Measurements from ENCODE around the gene CHD8. TPM values are rescaled to one million over a fixed set of nuclear protein-coding genes. Genes with fewer than 3 reads are reported as not detected.

CHD8 gene
- total and polyA plus RNA-seq, 2 donors (not counting 3 experiments of a cell fraction or from before 2014, with no cell fraction given), result 52.3 to 94.3 TPM

- peaks cover 42 to 52% of the 10 kb centered on the region in 2 experiments for H3K36me3 ChIP-seq (ENCODE audit: control insufficient read depth in 2 of 2, extremely low read depth in 1 of 2, insufficient read depth in 2 of 2, low read length in 2 of 2)
- POLR2A ChIA-PET, result interaction anchor here (0.7 kb wide), 1 partner anchor 983 kb away, joined by 3 read pairs; no protein-coding TSS in a partner anchor
- FAIRE-seq (peak; percentile 87), DNase-seq (ENCODE audit: low read depth, low spot score) (peak; percentile 80)
- H3K9me3 ChIP-seq (replicated peaks; ENCODE audit: control insufficient read depth, insufficient read depth, low read length), result no peaks in the 10 kb centered on the region
- CTCF ChIA-PET, result interaction anchor here (0.6 to 2.7 kb wide), 3 partner anchors 14 to 94 kb away, joined by 3 to 8 read pairs (median 3); partner anchors contain the start of gene TOX4
- intact Hi-C loops (cut with micrococcal nuclease), result loop anchor here (5.0 kb wide), 1 partner anchor 152 kb away; no protein-coding TSS in a partner anchor
- dilution Hi-C loops (cut with MboI; ENCODE audit: extremely low pct_ligation_motif_present, low sequenced_read_pairs), result no loop called here
- H3K27ac ChIP-seq (ENCODE audit: insufficient read depth, low read depth, low read length), result no peak overlapping the region
- H3K27me3 ChIP-seq (ENCODE audit: control insufficient read depth in 2 of 2, insufficient read depth in 2 of 2, low read length in 2 of 2), result no peaks in the 10 kb centered on the region
- no TSS peak for BruUV-seq (replicated peaks)
- peaks cover 13% of the 10 kb centered on the region for H3K4me1 ChIP-seq (ENCODE audit: control insufficient read depth, extremely low read depth, insufficient read depth, low read length)
- no peak overlapping the region for H3K9ac ChIP-seq (replicated peaks; ENCODE audit: extremely low read depth, insufficient read depth, low read length)
- no peaks in the 10 kb centered on the region for H4K20me1 ChIP-seq (replicated peaks; ENCODE audit: control insufficient read depth, extremely low read depth, insufficient read depth, low read length)
- H3K4me3 ChIP-seq (replicated peaks in 1 of 3; ENCODE audit: insufficient read depth in 1 of 3, low read depth in 1 of 3, low read length in 3 of 3), result no peak overlapping the region
- no peak overlapping the region for H3K4me2 ChIP-seq (ENCODE audit: insufficient read depth, low read length)
- peak; percentile 43 for TF ChIP-seq FOS (IDR thresholded peaks at IDR 0.05; ENCODE audit: borderline replicate concordance, insufficient read depth, low read length)
- peak; percentile 2 for TF ChIP-seq JUN (IDR thresholded peaks at IDR 0.05; ENCODE audit: borderline replicate concordance, insufficient read depth, insufficient read length, low read depth)
- no peak for TF ChIP-seq GATA2 (IDR thresholded peaks at IDR 0.05; ENCODE audit: insufficient read depth, insufficient read length, low read depth, low read length)
- TF ChIP-seq POLR2AphosphoS5 (IDR thresholded peaks at IDR 0.05; ENCODE audit: insufficient read depth, low read depth, low read length), result peak; percentile 47
- H3K9me1 ChIP-seq (replicated peaks; ENCODE audit: control insufficient read depth, extremely low read depth, insufficient read depth, low read length), result no peaks in the 10 kb centered on the region
- no peak overlapping the region for H2AFZ ChIP-seq (ENCODE audit: low read depth, low read length)
- no peaks in the 10 kb centered on the region for H3K79me2 ChIP-seq (ENCODE audit: control insufficient read depth, insufficient read depth, low read length)
Measured at GRCh38 chr14:21405097-21405496, 50.8 kb downstream of the CHD8 start.

- no peak overlapping the region for H3K9ac ChIP-seq (replicated peaks; ENCODE audit: extremely low read depth, insufficient read depth, low read length)
- intact Hi-C loops (cut with micrococcal nuclease) (no loop called here), dilution Hi-C loops (cut with MboI; ENCODE audit: extremely low pct_ligation_motif_present, low sequenced_read_pairs) (no loop called here)
- H3K79me2 ChIP-seq (ENCODE audit: control insufficient read depth, insufficient read depth, low read length), result no peaks in the 10 kb centered on the region
- no TSS peak for BruUV-seq (replicated peaks)
- peaks cover 59 to 63% of the 10 kb centered on the region in 2 experiments for H3K36me3 ChIP-seq (ENCODE audit: control insufficient read depth in 2 of 2, extremely low read depth in 1 of 2, insufficient read depth in 2 of 2, low read length in 2 of 2)
- no peaks in the 10 kb centered on the region for H3K4me1 ChIP-seq (ENCODE audit: control insufficient read depth, extremely low read depth, insufficient read depth, low read length)
- H3K4me2 ChIP-seq (ENCODE audit: insufficient read depth, low read length), result no peak overlapping the region
- DNase-seq (ENCODE audit: low read depth, low spot score) (no peak), FAIRE-seq (no peak)
- H4K20me1 ChIP-seq (replicated peaks; ENCODE audit: control insufficient read depth, extremely low read depth, insufficient read depth, low read length), result no peaks in the 10 kb centered on the region
- no peak for TF ChIP-seq MAX (IDR thresholded peaks at IDR 0.05; ENCODE audit: insufficient read depth, insufficient read length)
- no peak overlapping the region for H3K4me3 ChIP-seq (replicated peaks in 1 of 3; ENCODE audit: insufficient read depth in 1 of 3, low read depth in 1 of 3, low read length in 3 of 3)
- H3K27ac ChIP-seq (ENCODE audit: insufficient read depth, low read depth, low read length), result no peak overlapping the region
- no peak overlapping the region for H2AFZ ChIP-seq (ENCODE audit: low read depth, low read length)
- no peaks in the 10 kb centered on the region for H3K9me1 ChIP-seq (replicated peaks; ENCODE audit: control insufficient read depth, extremely low read depth, insufficient read depth, low read length)
- POLR2A ChIA-PET, result no interaction called here
- H3K9me3 ChIP-seq (replicated peaks; ENCODE audit: control insufficient read depth, insufficient read depth, low read length), result no peaks in the 10 kb centered on the region
- H3K27me3 ChIP-seq (ENCODE audit: control insufficient read depth in 2 of 2, insufficient read depth in 2 of 2, low read length in 2 of 2), result no peaks in the 10 kb centered on the region
- CTCF ChIA-PET, result no interaction called here
Measured at GRCh38 chr14:21399311-21399870, 56.5 kb downstream of the CHD8 start.

All from endothelial cell of umbilical vein (primary cell).